Germinal center (tissue), 1 donor: ENCODE measurements around the gene CDAN1.
A peak's percentile ranks its signal among the peaks of the same experiment; 100 is the strongest.
"Not testable (repeated sequence)": the region's sequence is repeated elsewhere in the genome, so short reads cannot be mapped to it uniquely, and the experiment has no call there.

Source experiments
- DNase-seq: peaks from one replicate; pipeline ENCODE4 v3.0.0; 2012; ENCODE audit warnings: mixed read lengths, low spot score

CDAN1 gene

GRCh38 chr15:42736793-42737528, at the start of gene CDAN1:
Gene CDAN1 (minus strand): TSS chr15:42737128. CDS start chr15:42737102, 26 bp downstream.
- peak; percentile 99 for DNase-seq

GRCh38 chr15:42785569-42785968, 48.6 kb upstream of the CDAN1 start:
- DNase-seq = no peak

- DNase-seq = no peak
Observed at GRCh38 chr15:42784705-42785104, 47.8 kb upstream of the CDAN1 start.

GRCh38 chr15:42782716-42783115, 45.8 kb upstream of the CDAN1 start:
- DNase-seq = no peak

- no peak for DNase-seq
Observed at GRCh38 chr15:42775416-42775815, 38.5 kb upstream of the CDAN1 start.

DNA sequence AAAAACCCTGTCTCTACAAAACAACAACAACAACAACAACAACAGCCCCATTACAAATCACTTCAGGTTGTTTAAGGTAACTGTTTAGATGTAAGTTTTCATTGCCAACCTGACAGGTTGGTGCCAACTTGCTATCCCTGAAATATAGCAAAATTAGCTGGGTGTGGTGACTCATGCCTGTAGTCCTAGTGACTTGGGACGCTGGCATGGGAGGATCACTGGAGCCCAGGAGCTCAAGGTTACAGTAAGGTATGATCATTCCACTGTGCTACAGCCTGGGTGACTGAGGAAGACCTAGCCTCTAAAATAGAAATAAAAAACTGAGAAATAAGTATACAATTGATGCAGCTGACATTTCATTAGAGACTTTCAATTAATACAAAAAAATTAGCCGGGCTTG, 36.0 kb upstream of the CDAN1 start:
- no peak for DNase-seq

DNA sequence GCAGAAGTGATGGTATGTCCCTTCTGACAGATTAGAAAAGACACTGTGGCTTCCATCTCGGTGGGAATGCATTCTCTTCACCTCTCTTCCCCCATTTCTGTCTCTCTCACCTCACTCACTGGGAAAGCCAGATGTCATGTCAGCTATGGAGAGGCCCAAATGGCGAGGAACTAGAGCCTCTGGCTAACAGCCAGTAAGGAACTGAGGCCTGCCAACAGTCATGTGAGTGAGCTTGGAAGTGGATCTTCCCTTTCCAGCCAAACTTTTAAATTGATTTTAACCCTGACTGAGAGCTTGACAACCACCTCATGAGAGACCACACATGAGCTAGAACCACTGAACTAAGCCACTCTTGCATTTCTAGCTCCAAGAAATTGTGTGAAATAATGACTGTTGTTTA, 35.2 kb upstream of the CDAN1 start:
- DNase-seq = no peak

DNA sequence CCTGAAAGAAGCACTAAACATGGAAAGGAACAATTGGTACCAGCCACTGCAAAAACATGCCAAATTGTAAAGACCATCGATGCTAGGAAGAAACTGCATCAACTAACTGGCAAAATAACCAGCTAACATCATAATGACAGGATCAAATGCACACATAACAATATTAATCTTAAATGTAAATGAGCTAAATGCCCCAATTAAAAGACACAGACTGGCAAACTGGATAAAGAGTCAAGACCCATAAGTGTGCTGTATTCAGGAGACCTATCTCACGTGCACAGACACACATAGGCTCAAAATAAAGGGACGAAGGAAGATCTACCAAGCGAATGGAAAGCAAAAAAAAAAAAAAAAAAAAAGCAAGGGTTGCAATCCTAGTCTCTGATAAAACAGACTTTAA, 29.2 kb upstream of the CDAN1 start:
- DNase-seq = not testable (repeated sequence)

DNA sequence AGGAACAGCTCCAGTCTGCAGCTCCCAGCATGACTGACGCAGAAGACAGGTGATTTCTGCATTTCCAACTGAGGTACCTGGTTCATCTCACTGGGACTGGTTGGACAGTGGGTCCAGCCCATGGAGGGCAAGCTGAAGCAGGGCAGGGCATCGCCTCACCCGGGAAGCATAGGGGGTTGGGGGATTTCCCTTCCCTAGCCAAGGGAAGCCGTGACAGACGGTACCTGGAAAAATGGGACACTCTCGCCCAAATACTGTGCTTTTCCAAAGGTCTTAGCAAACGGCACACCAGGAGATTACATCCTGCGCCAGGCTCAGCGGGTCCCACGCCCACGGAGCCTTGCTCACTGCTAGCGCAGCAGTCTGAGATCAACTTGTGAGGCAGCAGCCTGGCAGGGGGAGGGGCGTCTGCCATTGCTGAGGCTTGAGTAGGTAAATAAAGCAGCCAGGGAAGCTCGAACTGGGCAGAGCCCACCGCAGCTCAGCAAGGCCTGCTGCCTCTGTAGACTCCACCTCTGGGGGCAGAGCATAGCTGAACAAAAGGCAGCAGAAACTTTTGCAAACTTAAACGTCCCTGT, 27.3 kb upstream of the CDAN1 start:
- not testable (repeated sequence) for DNase-seq

DNA sequence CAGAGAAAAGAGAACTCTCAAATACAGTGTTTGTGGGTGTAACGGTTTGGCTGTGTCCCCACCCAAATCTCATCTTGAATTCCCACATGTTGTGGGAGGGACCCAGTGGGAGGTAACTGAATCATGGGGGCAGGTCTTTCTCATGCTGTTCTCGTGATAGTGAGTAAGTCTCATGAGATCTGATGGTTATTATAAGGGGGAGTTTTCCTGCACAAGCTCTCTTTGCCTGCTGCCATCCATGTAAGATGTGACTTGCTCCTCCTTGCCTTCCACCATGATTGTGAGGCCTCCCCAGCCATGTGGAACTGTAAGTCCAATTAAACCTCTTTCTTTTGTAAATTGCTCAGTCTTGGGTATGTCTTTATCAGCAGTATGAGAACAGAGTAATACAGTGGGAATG, 24.9 kb upstream of the CDAN1 start:
- not testable (repeated sequence) for DNase-seq

DNA sequence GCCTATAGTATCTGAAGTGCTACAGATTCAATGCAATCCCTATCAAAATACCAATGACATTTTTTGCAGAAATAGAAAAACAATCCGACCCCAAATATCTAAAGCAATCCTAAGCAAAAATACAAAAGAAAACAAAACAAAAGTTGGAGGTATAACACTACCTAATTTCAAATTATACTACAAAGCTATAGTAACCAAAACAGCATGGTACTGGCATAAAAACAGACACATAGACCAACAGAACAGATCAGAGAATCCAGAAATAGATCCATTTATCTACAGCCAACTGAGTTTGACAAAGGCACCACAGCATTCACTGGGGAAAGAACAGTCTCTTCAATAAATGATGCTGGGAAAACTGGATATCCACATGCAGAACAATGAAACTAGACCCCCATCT, 23.8 kb upstream of the CDAN1 start:
- no peak for DNase-seq

- DNase-seq = no peak
Observed at GRCh38 chr15:42759093-42759492, 22.2 kb upstream of the CDAN1 start.

DNA sequence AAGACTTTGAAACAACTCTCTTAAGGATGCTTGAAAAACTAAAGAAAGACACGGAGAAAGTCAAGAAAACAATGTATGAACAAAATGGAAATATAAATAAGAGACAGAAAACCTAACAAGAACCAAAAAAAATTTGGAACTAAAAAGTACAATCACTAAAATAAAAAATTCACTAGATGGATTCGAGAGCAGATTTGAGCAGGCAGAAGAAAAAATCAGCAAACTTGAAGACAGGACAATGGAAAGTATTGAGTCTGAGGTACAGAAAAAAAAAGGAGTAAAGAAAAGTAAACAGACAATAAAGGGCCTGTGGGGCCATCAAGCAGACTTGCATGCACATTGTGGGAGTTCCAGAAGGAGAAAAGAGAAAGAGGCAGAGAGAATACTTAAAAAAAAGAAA, 13.4 kb upstream of the CDAN1 start:
- DNase-seq = no peak

DNA sequence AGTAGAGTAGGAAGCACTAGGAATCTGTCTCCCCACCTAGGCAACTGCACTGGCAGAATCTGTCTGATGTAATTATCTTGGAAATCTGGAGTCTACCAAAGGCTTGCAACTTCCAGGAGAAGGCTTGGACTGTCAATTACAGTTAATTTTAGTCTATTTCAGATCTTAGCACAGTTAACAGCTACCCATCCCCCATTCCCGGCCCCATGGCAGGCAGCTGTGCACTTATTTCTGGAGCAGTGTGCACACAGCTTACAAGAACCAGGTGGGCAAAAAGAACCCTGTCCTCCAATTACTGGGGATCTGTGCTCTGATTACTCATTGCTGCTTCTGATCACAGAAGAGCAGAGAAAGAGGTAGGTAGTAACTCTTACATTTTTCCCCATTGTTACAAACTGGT, 12.3 kb upstream of the CDAN1 start:
- no peak for DNase-seq

DNA sequence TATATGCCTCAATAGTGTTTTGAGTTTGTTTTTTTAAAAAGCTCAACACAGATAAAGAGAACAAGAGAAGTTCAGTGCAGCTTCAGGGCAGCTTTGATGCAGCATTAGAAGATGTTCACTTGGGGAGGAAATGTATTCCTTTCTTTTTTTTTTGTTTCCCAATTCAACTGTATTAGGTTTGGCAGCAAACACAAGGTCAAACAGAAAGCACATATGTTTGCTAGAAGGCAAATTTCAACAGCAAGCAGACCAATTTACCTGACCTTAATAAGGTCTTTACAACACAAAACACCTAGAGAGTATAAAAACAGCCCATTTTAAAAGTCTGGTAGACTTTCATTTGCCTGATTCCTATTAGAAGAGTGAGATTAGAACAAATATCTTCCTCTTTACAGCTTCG, 7.3 kb upstream of the CDAN1 start:
- DNase-seq = no peak

- no peak for DNase-seq
Observed at GRCh38 chr15:42742149-42742548, 5.2 kb upstream of the CDAN1 start.

GRCh38 chr15:42741710-42742109, 4.8 kb upstream of the CDAN1 start:
- no peak for DNase-seq

- DNase-seq = no peak
Observed at GRCh38 chr15:42737529-42738328, 801 bp upstream of the CDAN1 start.

DNA sequence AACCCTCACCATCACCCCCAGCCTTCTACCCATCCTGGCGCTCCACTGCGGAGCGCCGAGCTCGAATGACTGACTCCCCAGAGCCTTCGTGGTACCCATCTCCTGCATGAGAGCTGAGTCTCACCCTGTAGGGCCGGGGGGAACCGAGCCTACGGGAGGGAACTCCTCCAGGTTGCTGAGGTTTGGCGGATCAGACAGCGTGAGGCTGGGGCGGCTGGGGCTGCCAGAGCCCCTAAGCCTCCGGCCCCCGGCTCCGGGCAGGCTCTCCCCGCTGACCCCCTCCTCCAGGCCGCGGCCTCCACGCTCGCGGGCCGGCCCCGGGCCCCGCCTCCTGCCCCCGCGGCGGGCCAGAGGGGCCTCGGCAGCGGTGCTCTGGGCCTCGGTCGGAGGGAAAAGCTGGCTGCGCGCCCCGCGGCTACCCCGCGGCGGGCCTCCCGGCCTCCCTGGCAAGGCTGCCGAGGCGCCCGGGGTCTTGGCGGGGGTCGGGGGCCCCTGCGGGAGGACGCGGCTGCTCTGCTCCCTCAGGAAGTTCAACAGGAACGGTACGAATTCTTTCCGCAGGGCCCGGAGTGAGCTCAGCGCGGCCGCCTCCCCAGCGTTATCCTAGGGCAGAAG, 643 bp downstream of the CDAN1 start:
- peak; percentile 52 for DNase-seq

- DNase-seq = no peak
Observed at GRCh38 chr15:42735382-42736165, 1.4 kb downstream of the CDAN1 start.

GRCh38 chr15:42734076-42734672, 2.8 kb downstream of the CDAN1 start:
- no peak for DNase-seq
